Tibial nerve (tissue), 4 donors: Measurements from ENCODE around the gene DENND5B. TPM values are rescaled to one million over a fixed set of nuclear protein-coding genes. Genes with fewer than 3 reads are reported as not detected.

ENCODE experiments used
- DNase-seq, 2 donors: peaks; one replicate each; pipeline ENCODE4 v3.0.0-alpha.2; 2019; ENCODE audit warnings: low spot score in 2 of 2
- H3K27ac ChIP-seq, 4 donors: fragments of 200-600 bp; sonication (generic) in 3 of 4; one replicate each; pipeline ENCODE4 v1.5.1; 2017 to 2019; ENCODE audit warnings: mild to moderate bottlenecking in 1 of 4
- H3K27me3 ChIP-seq, 2 donors: fragments of 200-600 bp; sonication (generic) in 1 of 2; one replicate each; pipeline versions ENCODE4 v1.5.1 to v1.6.0; 2017 to 2019
- H3K36me3 ChIP-seq, 3 donors: fragments of 200-600 bp; sonication (generic); one replicate each; pipeline ENCODE4 v1.5.1; 2018 to 2019
- H3K4me1 ChIP-seq, 4 donors: fragments of 200-600 bp; sonication (generic) in 3 of 4; one replicate each; pipeline ENCODE4 v1.5.1; 2017 to 2019
- H3K4me3 ChIP-seq, 4 donors: fragments of 200-600 bp; sonication (generic) in 3 of 4; one replicate each; pipeline ENCODE4 v1.5.1; 2017 to 2019; ENCODE audit warnings: mild to moderate bottlenecking in 1 of 4, moderate library complexity in 1 of 4
- H3K9me3 ChIP-seq, 4 donors: fragments of 200-600 bp; sonication (generic) in 3 of 4; one replicate each; pipeline ENCODE4 v1.5.1; 2017 to 2019
- CTCF ChIP-seq, 5 experiments: fragments of 200-600 bp in 3 of 5; fragments of 450-650 bp in 2 of 5; sonication (generic) in 3 of 5; IDR thresholded peaks; one replicate each; pipeline ENCODE4 v1.5.1; 2016 to 2019; ENCODE audit warnings: antibody characterized with exemption in 5 of 5, mild to moderate bottlenecking in 3 of 5, moderate library complexity in 2 of 5
- EP300 ChIP-seq, 2 donors: sonication (generic); formaldehyde crosslinking; IDR thresholded peaks; one replicate each; pipeline ENCODE4 v1.6.1; 2017; ENCODE audit warnings: antibody characterized with exemption in 2 of 2, mild to moderate bottlenecking in 1 of 2
- POLR2A ChIP-seq, 2 donors: fragments of 450-650 bp; IDR thresholded peaks; one replicate each; pipeline ENCODE4 v1.6.1; 2017; ENCODE audit warnings: antibody characterized with exemption in 2 of 2, mild to moderate bottlenecking in 2 of 2, moderate library complexity in 2 of 2
- WGBS, 2 donors: methylation state at CpG; one replicate each; pipeline ENCODE4 v1.1.5; 2018; 5-methylcytosine and 5-hydroxymethylcytosine counted together
- total RNA-seq, 4 donors: library from RNA; depleted of rRNA; stranded (reverse); fragments of >200 nt; gene quantifications; one replicate each; pipeline ENCODE4 v1.1.0, GENCODE V29; 2016

Gene DENND5B
- total RNA-seq, 4 donors from 2014 or later = 22.6 to 55.7 (median 42.8) TPM

GRCh38 chr12:31471051-31471450, 119.9 kb downstream of the DENND5B start:
- DNase-seq = no peak
- Histone ChIP-seq H3K9me3 (no peaks in the 10 kb centered on the region), H3K4me3 (no peak overlapping the region), H3K36me3 (peaks cover 0 to 4% (median 0%) of the 10 kb centered on the region in 3 donors), H3K27me3 (no peaks in the 10 kb centered on the region), H3K27ac (no peak overlapping the region), H3K4me1 (peaks cover 0 to 7% (median 0%) of the 10 kb centered on the region in 4 donors)
- TF ChIP-seq EP300 (IDR thresholded peaks at IDR 0.05) (no peak), CTCF (IDR thresholded peaks at IDR 0.05) (no peak), POLR2A (IDR thresholded peaks at IDR 0.05) (no peak)
- 73 to 84% methylated on average over 6 of the region's 6 CpGs for WGBS, 2 donors

GRCh38 chr12:31470459-31470858, 120.5 kb downstream of the DENND5B start:
- Histone ChIP-seq H3K9me3 (no peaks in the 10 kb centered on the region), H3K27me3 (no peaks in the 10 kb centered on the region), H3K4me1 (peaks cover 0 to 7% (median 0%) of the 10 kb centered on the region in 4 donors), H3K27ac (no peak overlapping the region), H3K36me3 (peaks cover 0 to 4% (median 0%) of the 10 kb centered on the region in 3 donors), H3K4me3 (no peak overlapping the region)
- TF ChIP-seq EP300 (IDR thresholded peaks at IDR 0.05) (no peak), POLR2A (IDR thresholded peaks at IDR 0.05) (no peak), CTCF (IDR thresholded peaks at IDR 0.05) (no peak)
- DNase-seq = no peak

- Histone ChIP-seq H3K4me1 (peaks cover 0 to 7% (median 0%) of the 10 kb centered on the region in 4 donors), H3K27me3 (no peaks in the 10 kb centered on the region), H3K4me3 (no peak overlapping the region), H3K36me3 (no peaks in the 10 kb centered on the region), H3K9me3 (no peaks in the 10 kb centered on the region), H3K27ac (no peak overlapping the region)
- no peak for TF ChIP-seq CTCF (IDR thresholded peaks at IDR 0.05)
- no peak for TF ChIP-seq EP300 (IDR thresholded peaks at IDR 0.05)
- no peak for TF ChIP-seq POLR2A (IDR thresholded peaks at IDR 0.05)
- no peak for DNase-seq
These were observed 124.2 kb downstream of the DENND5B start for GRCh38 chr12:31466768-31467167.

GRCh38 chr12:31465002-31465401, 125.9 kb downstream of the DENND5B start:
- DNase-seq = no peak
- Histone ChIP-seq H3K9me3 (no peaks in the 10 kb centered on the region), H3K27ac (no peak overlapping the region), H3K36me3 (no peaks in the 10 kb centered on the region), H3K4me3 (no peak overlapping the region), H3K4me1 (peaks cover 0 to 7% (median 0%) of the 10 kb centered on the region in 4 donors), H3K27me3 (no peaks in the 10 kb centered on the region)
- WGBS, 2 donors = 83 to 100% methylated on average over 1 to 2 of the region's 2 CpGs
- TF ChIP-seq CTCF (IDR thresholded peaks at IDR 0.05) = no peak
- TF ChIP-seq EP300 (IDR thresholded peaks at IDR 0.05) = no peak
- TF ChIP-seq POLR2A (IDR thresholded peaks at IDR 0.05) = no peak

GRCh38 chr12:31460024-31460423, 130.9 kb downstream of the DENND5B start:
- 89 to 91% methylated on average over 4 of the region's 4 CpGs for WGBS, 2 donors
- H3K4me3 ChIP-seq = no peak overlapping the region
- DNase-seq = no peak
- TF ChIP-seq CTCF (IDR thresholded peaks at IDR 0.05) (no peak), POLR2A (IDR thresholded peaks at IDR 0.05) (no peak), EP300 (IDR thresholded peaks at IDR 0.05) (no peak)
- H3K4me1 ChIP-seq = no peaks in the 10 kb centered on the region
- H3K36me3 ChIP-seq = peaks cover 0 to 3% (median 0%) of the 10 kb centered on the region in 3 donors
- H3K27ac ChIP-seq = no peak overlapping the region
- H3K27me3 ChIP-seq = no peaks in the 10 kb centered on the region
- H3K9me3 ChIP-seq = no peaks in the 10 kb centered on the region
